ENCODE results near the gene H2BK1.

DNA sequence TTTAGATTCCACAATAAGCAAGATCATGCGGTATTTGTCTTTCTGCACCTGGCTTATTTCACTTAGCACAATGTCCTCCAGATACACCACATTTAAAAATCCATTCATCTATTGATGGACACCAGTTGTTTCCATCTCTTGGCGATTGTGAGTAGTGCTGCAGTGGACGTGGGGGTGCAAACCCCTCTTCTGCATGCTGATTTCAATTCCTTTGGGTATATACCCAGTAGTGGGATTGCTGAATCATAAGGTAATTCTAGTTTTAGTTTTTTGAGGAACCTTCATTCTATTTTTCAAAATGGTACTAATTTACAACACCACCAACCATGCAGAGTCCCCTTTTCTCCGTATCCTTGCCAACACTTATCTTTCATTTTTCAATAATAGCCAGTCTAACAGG lies 21.2 kb downstream of the H2BK1 start:
- TF ChIP-seq, protein P1, sequence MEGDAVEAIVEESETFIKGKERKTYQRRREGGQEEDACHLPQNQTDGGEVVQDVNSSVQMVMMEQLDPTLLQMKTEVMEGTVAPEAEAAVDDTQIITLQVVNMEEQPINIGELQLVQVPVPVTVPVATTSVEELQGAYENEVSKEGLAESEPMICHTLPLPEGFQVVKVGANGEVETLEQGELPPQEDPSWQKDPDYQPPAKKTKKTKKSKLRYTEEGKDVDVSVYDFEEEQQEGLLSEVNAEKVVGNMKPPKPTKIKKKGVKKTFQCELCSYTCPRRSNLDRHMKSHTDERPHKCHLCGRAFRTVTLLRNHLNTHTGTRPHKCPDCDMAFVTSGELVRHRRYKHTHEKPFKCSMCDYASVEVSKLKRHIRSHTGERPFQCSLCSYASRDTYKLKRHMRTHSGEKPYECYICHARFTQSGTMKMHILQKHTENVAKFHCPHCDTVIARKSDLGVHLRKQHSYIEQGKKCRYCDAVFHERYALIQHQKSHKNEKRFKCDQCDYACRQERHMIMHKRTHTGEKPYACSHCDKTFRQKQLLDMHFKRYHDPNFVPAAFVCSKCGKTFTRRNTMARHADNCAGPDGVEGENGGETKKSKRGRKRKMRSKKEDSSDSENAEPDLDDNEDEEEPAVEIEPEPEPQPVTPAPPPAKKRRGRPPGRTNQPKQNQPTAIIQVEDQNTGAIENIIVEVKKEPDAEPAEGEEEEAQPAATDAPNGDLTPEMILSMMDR (IDR thresholded peaks at IDR 0.05 in 8 of 11, conservative IDR thresholded peaks at IDR 0.05 in 3 of 11), result no peak
- TF ChIP-seq POLR2A (IDR thresholded peaks at IDR 0.05) (no peak), POLR2AphosphoS5 (IDR thresholded peaks at IDR 0.05) (no peak)

Measured in spleen (tissue), 7 donors.